ENCODE measurements around the gene SUCLG1.

DNA sequence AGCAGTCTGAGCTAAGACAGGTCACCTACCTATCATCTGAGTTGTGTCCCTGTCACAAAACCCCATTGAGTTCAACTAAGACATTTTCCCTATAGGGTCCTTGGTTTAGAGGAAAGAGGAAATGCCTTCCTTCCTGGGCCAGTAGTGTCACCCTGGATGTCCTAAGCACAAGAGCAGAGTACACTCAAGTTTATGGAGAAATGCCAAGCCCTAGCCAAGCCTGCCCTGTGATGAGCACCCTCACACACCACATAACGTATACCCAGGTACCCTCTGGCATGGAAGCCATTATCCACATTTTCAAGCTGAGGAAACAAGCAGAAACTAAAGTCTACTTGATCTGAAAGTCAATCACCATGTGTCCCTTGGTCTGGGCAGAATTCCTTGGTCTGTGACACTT lies 37.3 kb downstream of the SUCLG1 start:
- TF ChIP-seq CTCF (IDR thresholded peaks at IDR 0.05) (no peak), POLR2A (IDR thresholded peaks at IDR 0.05) (no peak)
